ENCODE measurements around the gene RHAG. TPM values are rescaled to one million over a fixed set of nuclear protein-coding genes. Genes with fewer than 3 reads are reported as not detected.
A peak's percentile ranks its signal among the peaks of the same experiment; 100 is the strongest.
"Not testable (repeated sequence)": the region's sequence is repeated elsewhere in the genome, so short reads cannot be mapped to it uniquely, and the experiment has no call there.

RHAG gene
- total and polyA plus RNA-seq, 3 donors from 2014 or later, result 0.42 TPM; not detected in 2

- H3K9me3 ChIP-seq, result no peaks in the 10 kb centered on the region
- TF ChIP-seq CTCF (IDR thresholded peaks at IDR 0.05) (peak; percentile 80 to 87 (median 84)), POLR2A (IDR thresholded peaks at IDR 0.05) (no peak)
- no peaks in the 10 kb centered on the region for H3K36me3 ChIP-seq (ENCODE audit: low read depth, missing control alignments)
- peak; percentile 50 for DNase-seq
- H3K4me1 ChIP-seq, result no peaks in the 10 kb centered on the region
- H3K4me3 ChIP-seq, result no peak overlapping the region
- no peak overlapping the region for H3K27ac ChIP-seq
- H3K27me3 ChIP-seq, result no peaks in the 10 kb centered on the region
- WGBS, 2 donors, result 48 to 57% methylated on average over 4 of the region's 4 CpGs
- intact Hi-C loops (cut with DNase I; ENCODE audit: low total_unique reads), result no loop called here
Measured at GRCh38 chr6:49606721-49607390, 29.8 kb downstream of the RHAG start.

- H3K27me3 ChIP-seq; H3K36me3 ChIP-seq (ENCODE audit: low read depth, missing control alignments); intact Hi-C loops (cut with DNase I; ENCODE audit: low total_unique reads); H3K27ac ChIP-seq; H3K4me3 ChIP-seq; DNase-seq; H3K9me3 ChIP-seq; H3K4me1 ChIP-seq: not testable (repeated sequence)
- WGBS, 2 donors, result 94 to 97% methylated on average over 3 of the region's 3 CpGs
Measured at GRCh38 chr6:49604080-49604479, 32.6 kb downstream of the RHAG start.

GRCh38 chr6:49587262-49587661, 49.4 kb downstream of the RHAG start:
- H3K27ac ChIP-seq; H3K4me3 ChIP-seq; H3K9me3 ChIP-seq; H3K4me1 ChIP-seq; DNase-seq; H3K27me3 ChIP-seq; H3K36me3 ChIP-seq (ENCODE audit: low read depth, missing control alignments); intact Hi-C loops (cut with DNase I; ENCODE audit: low total_unique reads): not testable (repeated sequence)
- 91 to 94% methylated on average over 5 of the region's 5 CpGs for WGBS, 2 donors

- no peak overlapping the region for H3K4me3 ChIP-seq
- H3K27me3 ChIP-seq, result no peaks in the 10 kb centered on the region
- intact Hi-C loops (cut with DNase I; ENCODE audit: low total_unique reads), result no loop called here
- H3K36me3 ChIP-seq (ENCODE audit: low read depth, missing control alignments), result no peaks in the 10 kb centered on the region
- no peak for DNase-seq
- TF ChIP-seq POLR2A (IDR thresholded peaks at IDR 0.05) (no peak), CTCF (IDR thresholded peaks at IDR 0.05) (no peak)
- no peak overlapping the region for H3K27ac ChIP-seq
- no peaks in the 10 kb centered on the region for H3K9me3 ChIP-seq
- WGBS, 2 donors, result 76 to 96% methylated on average over 1 of the region's 1 CpG
- H3K4me1 ChIP-seq, result no peaks in the 10 kb centered on the region
Measured at GRCh38 chr6:49582529-49582928, 54.1 kb downstream of the RHAG start.

- Histone ChIP-seq H3K36me3 (ENCODE audit: low read depth, missing control alignments) (no peaks in the 10 kb centered on the region), H3K4me3 (no peak overlapping the region), H3K4me1 (no peaks in the 10 kb centered on the region), H3K27me3 (no peaks in the 10 kb centered on the region), H3K27ac (no peak overlapping the region), H3K9me3 (no peaks in the 10 kb centered on the region)
- TF ChIP-seq CTCF (IDR thresholded peaks at IDR 0.05) (no peak), POLR2A (IDR thresholded peaks at IDR 0.05) (no peak)
- no peak for DNase-seq
- intact Hi-C loops (cut with DNase I; ENCODE audit: low total_unique reads), result no loop called here
Measured at GRCh38 chr6:49579649-49580048, 57.0 kb downstream of the RHAG start.

- Histone ChIP-seq H3K27ac (no peak overlapping the region), H3K36me3 (ENCODE audit: low read depth, missing control alignments) (no peaks in the 10 kb centered on the region), H3K4me1 (no peaks in the 10 kb centered on the region), H3K27me3 (no peaks in the 10 kb centered on the region), H3K4me3 (no peak overlapping the region), H3K9me3 (no peaks in the 10 kb centered on the region)
- 87 to 100% methylated on average over 1 of the region's 1 CpG for WGBS, 2 donors
- DNase-seq, result no peak
- TF ChIP-seq CTCF (IDR thresholded peaks at IDR 0.05), result no peak
- no peak for TF ChIP-seq POLR2A (IDR thresholded peaks at IDR 0.05)
- intact Hi-C loops (cut with DNase I; ENCODE audit: low total_unique reads), result no loop called here
Measured at GRCh38 chr6:49576618-49577017, 60.0 kb downstream of the RHAG start.

Measured in testis (tissue), 3 donors.